ENCODE data around the gene ABHD16A. TPM values are rescaled to one million over a fixed set of nuclear protein-coding genes. Genes with fewer than 3 reads are reported as not detected.

Gene ABHD16A
- total RNA-seq, 1 experiment from 2014 or later, result 38.5 TPM

DNA sequence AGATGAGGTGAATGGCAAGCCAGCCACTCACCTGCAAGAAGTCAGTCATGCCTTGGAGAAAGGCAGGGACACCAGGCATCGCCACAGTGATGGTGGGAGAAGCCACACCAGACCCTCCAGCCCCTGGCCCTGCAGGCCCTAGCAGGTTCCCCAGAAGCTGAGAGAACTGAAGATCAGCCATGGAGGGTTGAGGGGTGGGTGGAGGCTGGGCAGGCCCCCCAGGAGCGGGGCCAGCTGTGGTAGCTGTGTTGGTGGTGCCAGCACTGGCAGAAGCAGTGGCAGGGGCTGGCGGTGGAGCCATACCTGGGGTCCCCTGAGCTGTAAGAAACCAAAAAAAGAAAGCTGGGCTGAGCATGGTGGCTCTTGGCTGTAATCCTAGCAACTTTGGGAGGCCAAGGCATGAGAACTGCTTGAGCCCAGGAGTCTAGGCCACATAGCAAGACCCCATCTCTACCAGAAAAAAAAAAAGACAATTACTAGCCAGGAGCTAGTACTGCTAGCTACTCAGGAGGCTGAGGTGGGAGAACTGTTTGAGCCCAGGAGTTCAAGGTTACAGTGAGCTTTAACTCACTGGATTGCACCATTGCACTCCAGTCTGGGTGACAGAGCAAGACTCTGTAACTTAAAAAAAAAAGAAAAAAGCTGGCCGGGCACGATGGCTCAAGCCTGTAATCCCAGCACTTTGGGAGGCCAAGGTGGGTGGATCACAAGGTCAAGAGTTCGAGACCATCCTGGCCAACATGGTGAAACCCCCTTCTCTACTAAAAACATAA, 60.1 kb downstream of the ABHD16A start:
- no peak for DNase-seq (ENCODE audit: low spot score)

DNA sequence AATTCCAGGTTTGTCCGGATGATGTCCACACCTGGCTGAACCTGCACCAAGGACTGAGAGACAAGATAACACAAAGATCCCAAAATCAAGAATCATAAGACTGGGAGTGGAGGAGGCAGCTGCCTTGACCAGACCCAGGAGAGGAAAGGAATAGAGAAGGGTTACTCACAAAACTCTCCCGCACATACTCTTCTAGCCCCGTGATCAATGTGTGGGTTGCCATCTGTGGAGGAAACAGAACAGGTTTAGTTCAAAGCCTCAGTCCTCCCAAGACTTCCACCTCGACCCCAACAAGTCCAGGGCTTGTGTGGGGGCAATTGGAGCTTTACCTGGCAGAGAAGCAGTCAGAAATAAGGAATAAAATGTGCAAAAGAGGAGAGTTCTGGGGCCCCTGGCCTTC, 61.8 kb downstream of the ABHD16A start:
- DNase-seq (ENCODE audit: low spot score), result no peak

DNA sequence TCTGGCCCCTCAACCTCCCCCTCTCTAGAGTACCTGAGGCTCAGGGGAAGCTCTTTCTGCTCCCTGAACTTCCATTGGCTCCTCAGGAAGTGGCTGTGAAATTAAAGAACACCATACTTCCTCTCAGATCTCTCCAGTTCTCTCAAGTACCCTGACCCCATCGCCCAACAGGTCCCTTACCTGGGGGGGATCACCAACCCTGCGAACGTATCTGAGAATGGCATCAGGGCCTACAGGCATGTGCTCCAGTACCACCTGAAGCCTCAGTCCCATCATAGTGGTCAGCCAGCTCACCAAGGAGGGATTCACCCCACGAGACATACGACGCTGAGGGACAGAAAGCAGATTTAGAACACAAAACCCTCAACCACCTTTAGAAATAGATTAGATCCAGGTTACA, 62.5 kb downstream of the ABHD16A start:
- no peak for DNase-seq (ENCODE audit: low spot score)

- peak; percentile 88 for DNase-seq (ENCODE audit: low spot score)
Measured at GRCh38 chr6:31639449-31639861, 63.7 kb downstream of the ABHD16A start.

GRCh38 chr6:31639043-31639442, 64.1 kb downstream of the ABHD16A start:
- no peak for DNase-seq (ENCODE audit: low spot score)

Other genes with a start within 250 kb of the ABHD16A start
- gene MICB, start 205.2 kb downstream of the ABHD16A start, total RNA-seq (2014; rRNA removed; shearing (Covaris generic)), result 16.5 and 17.1 TPM in 2 replicates
- gene MCCD1, start 174.4 kb downstream of the ABHD16A start, total RNA-seq (2014; rRNA removed; shearing (Covaris generic)), result not detected in 2 replicates
- 317 and 405 TPM in 2 replicates for gene DDX39B, start 161.3 kb downstream of the ABHD16A start, total RNA-seq (2014; rRNA removed; shearing (Covaris generic))
- 1.4 and 2.3 TPM in 2 replicates for gene ATP6V1G2, start 156.7 kb downstream of the ABHD16A start, total RNA-seq (2014; rRNA removed; shearing (Covaris generic))
- 21.1 and 22.0 TPM in 2 replicates for gene NFKBIL1, start 155.7 kb downstream of the ABHD16A start, total RNA-seq (2014; rRNA removed; shearing (Covaris generic))
- gene LTA, start 131.0 kb downstream of the ABHD16A start, total RNA-seq (2014; rRNA removed; shearing (Covaris generic)), result not detected in 2 replicates
- gene TNF, start 127.8 kb downstream of the ABHD16A start, total RNA-seq (2014; rRNA removed; shearing (Covaris generic)), result not detected in 2 replicates
- gene LTB, start 120.9 kb downstream of the ABHD16A start, total RNA-seq (2014; rRNA removed; shearing (Covaris generic)), result not detected in 2 replicates
- not detected in 2 replicates for gene LST1, start 117.0 kb downstream of the ABHD16A start, total RNA-seq (2014; rRNA removed; shearing (Covaris generic))
- not detected in 2 replicates for gene NCR3, start 110.3 kb downstream of the ABHD16A start, total RNA-seq (2014; rRNA removed; shearing (Covaris generic))
- gene AIF1, start 88.1 kb downstream of the ABHD16A start, total RNA-seq (2014; rRNA removed; shearing (Covaris generic)), result not detected in 2 replicates
- gene PRRC2A, start 82.6 kb downstream of the ABHD16A start, total RNA-seq (2014; rRNA removed; shearing (Covaris generic)), result 46.7 and 55.9 TPM in 2 replicates
- 176 and 186 TPM in 2 replicates for gene BAG6, start 50.7 kb downstream of the ABHD16A start, total RNA-seq (2014; rRNA removed; shearing (Covaris generic))
- 2.0 and 4.2 TPM in 2 replicates for gene APOM, start 47.4 kb downstream of the ABHD16A start, total RNA-seq (2014; rRNA removed; shearing (Covaris generic))
- gene C6orf47, start 42.5 kb downstream of the ABHD16A start, total RNA-seq (2014; rRNA removed; shearing (Covaris generic)), result 15.9 and 22.0 TPM in 2 replicates
- gene GPANK1, start 38.3 kb downstream of the ABHD16A start, total RNA-seq (2014; rRNA removed; shearing (Covaris generic)), result 9.5 and 13.2 TPM in 2 replicates
- gene CSNK2B, start 37.2 kb downstream of the ABHD16A start, total RNA-seq (2014; rRNA removed; shearing (Covaris generic)), result 263 and 282 TPM in 2 replicates
- 1.2 and 2.0 TPM in 2 replicates for gene LY6G5B, start 33.3 kb downstream of the ABHD16A start, total RNA-seq (2014; rRNA removed; shearing (Covaris generic))
- gene LY6G5C, start 22.3 kb downstream of the ABHD16A start, total RNA-seq (2014; rRNA removed; shearing (Covaris generic)), result not detected in 2 replicates
- gene LY6G6F, start 3.5 kb upstream of the ABHD16A start, total RNA-seq (2014; rRNA removed; shearing (Covaris generic)), result not detected in 2 replicates
- gene LY6G6D, start 12.0 kb upstream of the ABHD16A start, total RNA-seq (2014; rRNA removed; shearing (Covaris generic)), result not detected in 2 replicates
- gene LY6G6C, start 18.4 kb upstream of the ABHD16A start, total RNA-seq (2014; rRNA removed; shearing (Covaris generic)), result not detected in 2 replicates
- not detected in 2 replicates for gene MPIG6B, start 20.0 kb upstream of the ABHD16A start, total RNA-seq (2014; rRNA removed; shearing (Covaris generic))
- 134 and 166 TPM in 2 replicates for gene DDAH2, start 26.0 kb upstream of the ABHD16A start, total RNA-seq (2014; rRNA removed; shearing (Covaris generic))
- 927 and 1,153 TPM in 2 replicates for gene CLIC1, start 33.2 kb upstream of the ABHD16A start, total RNA-seq (2014; rRNA removed; shearing (Covaris generic))
- gene MSH5, start 36.7 kb upstream of the ABHD16A start, total RNA-seq (2014; rRNA removed; shearing (Covaris generic)), result 3.2 and 6.1 TPM in 2 replicates
- gene SAPCD1, start 59.3 kb upstream of the ABHD16A start, total RNA-seq (2014; rRNA removed; shearing (Covaris generic)), result 1.1 and 3.0 TPM in 2 replicates
- gene VWA7, start 74.0 kb upstream of the ABHD16A start, total RNA-seq (2014; rRNA removed; shearing (Covaris generic)), result 0.60 and 3.2 TPM in 2 replicates
- 56.0 and 58.8 TPM in 2 replicates for gene VARS1, start 92.4 kb upstream of the ABHD16A start, total RNA-seq (2014; rRNA removed; shearing (Covaris generic))
- 80.4 and 88.0 TPM in 2 replicates for gene LSM2, start 103.6 kb upstream of the ABHD16A start, total RNA-seq (2014; rRNA removed; shearing (Covaris generic))
- gene HSPA1L, start 112.0 kb upstream of the ABHD16A start, total RNA-seq (2014; rRNA removed; shearing (Covaris generic)), result 1.4 and 3.0 TPM in 2 replicates
- gene HSPA1A, start 112.2 kb upstream of the ABHD16A start, total RNA-seq (2014; rRNA removed; shearing (Covaris generic)), result 1.2 and 4.1 TPM in 2 replicates
- gene HSPA1B, start 124.4 kb upstream of the ABHD16A start, total RNA-seq (2014; rRNA removed; shearing (Covaris generic)), result 312 and 358 TPM in 2 replicates
- gene NEU1, start 159.5 kb upstream of the ABHD16A start, total RNA-seq (2014; rRNA removed; shearing (Covaris generic)), result 101 and 107 TPM in 2 replicates
- gene SLC44A4, start 175.7 kb upstream of the ABHD16A start, total RNA-seq (2014; rRNA removed; shearing (Covaris generic)), result not detected in 2 replicates
- gene EHMT2, start 194.4 kb upstream of the ABHD16A start, total RNA-seq (2014; rRNA removed; shearing (Covaris generic)), result 75.5 and 85.7 TPM in 2 replicates
- 1.3 and 4.1 TPM in 2 replicates for gene ZBTB12, start 198.8 kb upstream of the ABHD16A start, total RNA-seq (2014; rRNA removed; shearing (Covaris generic))
- gene C2, start 224.4 kb upstream of the ABHD16A start, total RNA-seq (2014; rRNA removed; shearing (Covaris generic)), result 0.69 TPM in 1 of 2 replicates, not detected in the other
- 3.7 and 4.0 TPM in 2 replicates for gene CFB, start 242.8 kb upstream of the ABHD16A start, total RNA-seq (2014; rRNA removed; shearing (Covaris generic))

Measured in A172 (cell line).